Measurements from ENCODE around the gene SLC36A1.

- no peak for TF ChIP-seq HDGF (IDR thresholded peaks at IDR 0.05; ENCODE audit: borderline replicate concordance)
- TF ChIP-seq ARNT (IDR thresholded peaks at IDR 0.05) = no peak
- TF ChIP-seq ZNF384 (IDR thresholded peaks at IDR 0.05) = no peak
- TF ChIP-seq SP1 (IDR thresholded peaks at IDR 0.05) = no peak
- TF ChIP-seq FOXA1 (IDR thresholded peaks at IDR 0.05) = no peak
- TF ChIP-seq ELF4 (IDR thresholded peaks at IDR 0.05) = no peak
- no peak for TF ChIP-seq BHLHE40 (IDR thresholded peaks at IDR 0.05; ENCODE audit: borderline replicate concordance)
Observed at GRCh38 chr5:151459680-151460324, 12.4 kb downstream of the SLC36A1 start.

Measured in HEK293T (cell line).